H9 (cell line): ENCODE data around the gene KICS2. TPM values are rescaled to one million over a fixed set of nuclear protein-coding genes. Genes with fewer than 3 reads are reported as not detected.

ENCODE experiments used
- DNase-seq: peaks from one replicate; pipeline ENCODE4 v3.0.0-alpha.2; 2017
- H2AFZ ChIP-seq: one replicate; pipeline ENCODE4 v1.6.1; 2013; ENCODE audit warnings: mild to moderate bottlenecking, low read length, control low read depth, moderate library complexity
- H2AK5ac ChIP-seq: 2 replicates; pipeline ENCODE4 v1.6.1; 2013; ENCODE audit warnings: low read length, control low read depth, mixed read lengths; ENCODE audit not compliant: insufficient read length
- H2BK120ac ChIP-seq: one replicate; pipeline ENCODE4 v1.6.1; 2013; ENCODE audit warnings: low read depth, mild to moderate bottlenecking, low read length, control low read depth, inconsistent platforms; ENCODE audit not compliant: poor library complexity, severe bottlenecking
- H2BK12ac ChIP-seq: 2 replicates; pipeline ENCODE4 v1.6.1; 2013; ENCODE audit warnings: low read length, control low read depth, mixed read lengths, low read depth; ENCODE audit not compliant: insufficient read length
- H2BK15ac ChIP-seq: 2 replicates; pipeline ENCODE4 v1.6.1; 2013; ENCODE audit warnings: low read depth, low read length, control low read depth
- H2BK20ac ChIP-seq: one replicate; pipeline ENCODE4 v1.6.1; 2013; ENCODE audit warnings: low read depth, mild to moderate bottlenecking, low read length, control low read depth, inconsistent platforms; ENCODE audit not compliant: poor library complexity, severe bottlenecking
- H2BK5ac ChIP-seq: 2 replicates; pipeline ENCODE4 v1.6.1; 2013; ENCODE audit warnings: low read length, control low read depth, mixed read lengths; ENCODE audit not compliant: insufficient read length
- H3K14ac ChIP-seq: 2 replicates; pipeline ENCODE4 v1.6.1; 2013; ENCODE audit warnings: low read length, control low read depth; ENCODE audit not compliant: insufficient read depth
- H3K18ac ChIP-seq: 2 replicates; pipeline ENCODE4 v1.6.1; 2013; ENCODE audit warnings: low read depth, mild to moderate bottlenecking, mixed read lengths, low read length, control low read depth; ENCODE audit not compliant: insufficient read length
- H3K23ac ChIP-seq: 2 replicates; pipeline ENCODE4 v1.6.1; 2013; ENCODE audit warnings: low read length, control low read depth, mixed read lengths, low read depth; ENCODE audit not compliant: insufficient read length
- H3K23me2 ChIP-seq: 2 replicates; pipeline ENCODE4 v1.6.1; 2013; ENCODE audit warnings: low read depth, mild to moderate bottlenecking, mixed read lengths, low read length, control low read depth; ENCODE audit not compliant: insufficient read length, poor library complexity, severe bottlenecking
- H3K27ac ChIP-seq: 2 replicates; pipeline ENCODE4 v1.5.1; 2013; ENCODE audit warnings: low read length, control low read depth, mixed read lengths, low read depth; ENCODE audit not compliant: insufficient read length
- H3K27me3 ChIP-seq: 2 replicates; pipeline ENCODE4 v1.6.1; 2013; ENCODE audit warnings: low read length, control low read depth, inconsistent platforms; ENCODE audit not compliant: insufficient read depth
- H3K4ac ChIP-seq: 2 replicates; pipeline ENCODE4 v1.6.1; 2013; ENCODE audit warnings: low read depth, mild to moderate bottlenecking, control low read depth, inconsistent platforms, low read length, moderate library complexity
- H3K4me1 ChIP-seq: 2 replicates; pipeline ENCODE4 v1.6.1; 2013; ENCODE audit warnings: low read length, control low read depth, inconsistent platforms; ENCODE audit not compliant: insufficient read depth
- H3K4me2 ChIP-seq: 2 replicates; pipeline ENCODE4 v1.6.1; 2013; ENCODE audit warnings: low read length, control low read depth, mixed read lengths; ENCODE audit not compliant: insufficient read length, insufficient read depth
- H3K56ac ChIP-seq: 2 replicates; pipeline ENCODE4 v1.6.1; 2013; ENCODE audit warnings: low read depth, mild to moderate bottlenecking, mixed read lengths, low read length, control low read depth; ENCODE audit not compliant: insufficient read length
- H3K79me1 ChIP-seq: 2 replicates; pipeline ENCODE4 v1.6.1; 2013; ENCODE audit warnings: low read depth, mild to moderate bottlenecking, moderate library complexity, low read length, control low read depth, inconsistent platforms; ENCODE audit not compliant: insufficient read depth, poor library complexity, severe bottlenecking
- H3K79me2 ChIP-seq: 2 replicates; pipeline ENCODE4 v1.6.1; 2013; ENCODE audit warnings: low read length, control low read depth, inconsistent platforms; ENCODE audit not compliant: insufficient read depth
- H3K9ac ChIP-seq: 2 replicates; pipeline ENCODE4 v1.6.1; 2013; ENCODE audit warnings: low read length, control low read depth, mixed read lengths; ENCODE audit not compliant: insufficient read length; ENCODE audit errors: extremely low read depth
- H3K9me3 ChIP-seq: one replicate; pipeline ENCODE4 v1.6.1; 2013; ENCODE audit warnings: low read depth, low read length, inconsistent platforms; ENCODE audit not compliant: control insufficient read depth
- H3T11ph ChIP-seq: one replicate; pipeline ENCODE4 v1.6.1; 2013; ENCODE audit warnings: mild to moderate bottlenecking, low read length, control low read depth, inconsistent platforms
- H4K20me1 ChIP-seq: one replicate; pipeline ENCODE4 v1.6.1; 2013; ENCODE audit not compliant: control insufficient read depth, insufficient read length, insufficient read depth
- H4K5ac ChIP-seq: 2 replicates; pipeline ENCODE4 v1.6.1; 2013; ENCODE audit warnings: low read depth, mild to moderate bottlenecking, mixed read lengths, low read length, control low read depth; ENCODE audit not compliant: insufficient read length
- H4K8ac ChIP-seq: replicated peaks from 2 replicates; pipeline ENCODE4 v1.6.1; 2013; ENCODE audit warnings: low read length, control low read depth, mixed read lengths, low read depth; ENCODE audit not compliant: insufficient read length
- H4K91ac ChIP-seq: 2 replicates; pipeline ENCODE4 v1.6.1; 2013; ENCODE audit warnings: low read depth, mild to moderate bottlenecking, moderate library complexity, mixed read lengths, low read length, control low read depth; ENCODE audit not compliant: insufficient read length
- H3K27ac Mint-ChIP-seq, 3 experiments: 2 replicates in 2 of 3; 3 replicates in 1 of 3; pipeline ENCODE4 v1.8.0; 2020 to 2021; ENCODE audit warnings: mixed read lengths in 3 of 3, mild to moderate bottlenecking in 1 of 3, moderate library complexity in 1 of 3
- H3K27me3 Mint-ChIP-seq: 2 replicates; pipeline ENCODE4 v1.8.0; 2021; ENCODE audit warnings: low read depth, mild to moderate bottlenecking, moderate library complexity, mixed read lengths
- H3K36me3 Mint-ChIP-seq, 3 experiments: 2 replicates in 2 of 3; 3 replicates in 1 of 3; pipeline ENCODE4 v1.8.0; 2020 to 2021; ENCODE audit warnings: low read depth in 3 of 3, mixed read lengths in 3 of 3; ENCODE audit not compliant: insufficient read depth in 1 of 3
- H3K4me1 Mint-ChIP-seq, 2 experiments: 2 replicates each; pipeline ENCODE4 v1.8.0; 2020; ENCODE audit warnings: mixed read lengths in 2 of 2
- H3K4me3 Mint-ChIP-seq, 2 experiments: 2 replicates in 1 of 2; 3 replicates in 1 of 2; pipeline ENCODE4 v1.8.0; 2020 to 2021; ENCODE audit warnings: mild to moderate bottlenecking in 2 of 2, mixed read lengths in 2 of 2, moderate library complexity in 1 of 2
- H3K9me3 Mint-ChIP-seq, 2 experiments: 2 replicates in 1 of 2; 3 replicates in 1 of 2; pipeline ENCODE4 v1.8.0; 2020; ENCODE audit warnings: mild to moderate bottlenecking in 2 of 2, mixed read lengths in 2 of 2, moderate library complexity in 1 of 2
- CTCF ChIP-seq: fragments of 200-600 bp; sonication (generic); conservative IDR thresholded peaks from 3 replicates; pipeline ENCODE4 v1.8.0; 2021; ENCODE audit warnings: antibody characterized with exemption, mild to moderate bottlenecking
- WGBS: extraction: QIAGEN DNeasy Blood & Tissue Kit; methylation state at CpG from one replicate; pipeline ENCODE4 v1.1.7; 2013; ENCODE audit warnings: missing lambda C conversion rate, low lambda C conversion rate, mixed read lengths; ENCODE audit not compliant: insufficient read length; ENCODE audit errors: extremely low coverage; 5-methylcytosine and 5-hydroxymethylcytosine counted together
- total RNA-seq: library from RNA; stranded (reverse); gene quantifications from 2 replicates; pipeline ENCODE4 v1.2.1, GENCODE V29; 2021

The KICS2 gene
- total RNA-seq, 1 experiment from 2014 or later, result 7.3 TPM

- Histone ChIP-seq H4K20me1 (no peaks in the 10 kb centered on the region), H2BK120ac (no peak overlapping the region), H3K4me1 (no peaks in the 10 kb centered on the region), H4K5ac (no peak overlapping the region), H4K91ac (no peak overlapping the region), H3K27ac (no peak overlapping the region), H3K23me2 (no peaks in the 10 kb centered on the region), H3K14ac (no peak overlapping the region), H3K4ac (no peak overlapping the region), H3K79me1 (no peaks in the 10 kb centered on the region), H3K18ac (no peak overlapping the region), H2AK5ac (no peak overlapping the region), H2AFZ (no peak overlapping the region), H2BK15ac (no peak overlapping the region), H3K79me2 (no peaks in the 10 kb centered on the region), H2BK12ac (no peak overlapping the region), H3K9ac (no peak overlapping the region), H4K8ac (no peak overlapping the region), H3T11ph (no peak overlapping the region), H3K23ac (no peak overlapping the region), H3K27me3 (no peaks in the 10 kb centered on the region), H3K9me3 (no peaks in the 10 kb centered on the region), H2BK20ac (no peak overlapping the region), H2BK5ac (no peak overlapping the region), H3K56ac (no peak overlapping the region), H3K4me2 (no peak overlapping the region)
- Mint-ChIP-seq H3K4me1 (0 out of 4 replicates have a peak, but pooled peaks cover 0 to 4% of the 10 kb centered on the region in 2 experiments), H3K27me3 (no peaks in the 10 kb centered on the region; the same call in 1 of the 2 replicates), H3K4me3 (no peak overlapping the region), H3K36me3 (no peaks in the 10 kb centered on the region), H3K27ac (no peak overlapping the region), H3K9me3 (no peaks in the 10 kb centered on the region; a peak in 1 of 5 replicates)
- TF ChIP-seq CTCF, result no peak
- no peak for DNase-seq
- WGBS, result no CpG with 5 or more reads among the region's 4 CpGs
Measured at GRCh38 chr12:64255249-64255648, 33.2 kb upstream of the KICS2 start.
